ENCODE results near the gene ASB1.

The ASB1 gene

GRCh38 chr2:238498188-238498587 lies 71.5 kb downstream of the ASB1 start:
- DNase-seq: no peak

DNA sequence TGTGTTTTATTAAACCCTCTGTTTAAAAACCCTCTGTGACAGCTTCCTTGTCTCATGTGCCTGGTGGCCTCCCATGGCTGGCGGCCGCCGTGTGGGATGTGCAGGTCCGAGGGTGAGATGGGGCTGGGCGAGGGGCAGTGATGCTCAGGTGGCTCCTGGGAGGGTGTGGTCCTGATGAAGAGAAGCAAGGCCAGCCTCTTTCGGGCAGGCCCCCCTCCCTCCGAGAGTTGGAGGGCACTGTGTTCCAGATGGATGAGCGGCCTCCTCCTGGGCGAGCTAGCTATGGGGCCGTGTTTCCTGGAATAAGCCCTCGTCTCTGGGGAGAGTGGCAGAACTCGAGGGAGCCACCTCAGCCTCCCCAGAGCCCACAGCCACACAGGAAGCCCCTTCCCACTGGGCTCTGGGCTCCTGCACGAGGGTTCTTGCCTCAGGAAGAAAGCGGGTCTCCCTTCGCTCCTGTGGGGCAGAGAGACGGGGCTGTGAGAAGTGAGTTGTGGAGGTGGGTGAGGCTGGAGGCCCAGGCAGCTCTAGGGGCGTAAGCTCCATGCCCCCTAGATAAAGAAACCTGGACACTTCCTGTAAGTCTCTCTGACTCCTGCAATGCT lies 72.1 kb downstream of the ASB1 start:
- DNase-seq: no peak

DNA sequence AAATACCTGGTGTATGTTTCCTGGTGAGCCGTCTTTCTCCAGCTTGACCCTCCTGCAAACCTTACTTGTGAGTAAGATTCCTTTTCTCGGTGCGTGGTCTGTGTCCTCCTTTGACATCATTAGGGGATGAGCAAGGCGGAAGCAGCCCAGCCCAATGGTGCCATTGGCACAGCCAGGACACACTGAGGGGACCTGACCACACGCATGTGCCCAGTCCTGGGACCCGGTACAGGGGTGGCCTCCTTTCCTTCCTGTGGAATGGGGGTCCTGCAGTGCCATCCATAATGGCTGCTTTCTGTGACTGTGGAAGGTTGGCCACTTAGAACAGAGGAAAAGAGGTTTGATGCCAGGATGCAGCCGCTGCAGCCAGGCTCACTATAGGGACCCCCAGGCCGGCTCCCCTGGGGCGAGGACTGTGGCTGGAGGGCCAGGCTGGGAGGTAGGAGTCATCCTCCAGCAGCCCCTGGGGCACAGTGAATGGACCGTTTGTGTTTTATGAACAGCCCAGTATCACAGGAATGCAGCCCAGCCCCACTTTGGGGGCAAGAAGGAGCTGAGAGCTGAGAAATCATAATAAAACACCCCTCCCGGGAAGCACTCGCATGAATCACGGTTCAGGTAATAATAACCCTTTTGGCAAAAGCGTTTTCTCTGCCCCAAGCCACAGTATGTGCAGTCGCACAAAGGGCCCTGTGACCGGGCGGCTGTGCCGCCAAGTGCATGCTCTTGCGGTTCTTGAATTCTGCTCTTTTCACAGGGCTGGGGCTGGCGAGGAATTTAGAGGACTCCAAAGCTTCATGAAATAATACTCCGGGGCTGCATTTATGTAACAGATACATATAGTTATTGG lies 73.2 kb downstream of the ASB1 start:
- DNase-seq: no peak

DNA sequence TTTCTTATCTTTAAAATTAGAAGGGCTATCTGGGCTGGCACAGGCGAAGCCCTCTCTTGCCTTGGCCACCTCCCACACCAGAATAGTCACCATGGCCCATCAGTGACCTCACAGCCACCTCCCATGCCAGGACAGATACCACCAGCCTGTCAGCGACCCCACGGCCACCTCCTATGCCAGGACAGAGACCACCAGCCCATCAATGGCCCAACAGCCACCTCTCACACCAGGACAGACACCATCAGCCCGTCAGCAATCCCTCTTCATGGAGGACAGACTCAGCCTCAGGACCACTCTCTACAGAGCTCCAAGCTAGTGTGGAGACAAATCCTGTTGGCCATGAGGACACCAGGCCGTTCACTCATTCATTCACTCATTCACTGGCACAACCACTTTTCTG lies 74.6 kb downstream of the ASB1 start:
- DNase-seq: no peak
